ENCODE measurements around the gene PJVK. TPM values are rescaled to one million over a fixed set of nuclear protein-coding genes. Genes with fewer than 3 reads are reported as not detected.
"Not testable (repeated sequence)": the region's sequence is repeated elsewhere in the genome, so short reads cannot be mapped to it uniquely, and the experiment has no call there.

PJVK gene
- total RNA-seq, 1 experiment from 2014 or later = 1.0 TPM

GRCh38 chr2:178428396-178428806 is 22.8 kb upstream of the PJVK start:
- DNase-seq (ENCODE audit: extremely low read depth, low read depth) = no peak

DNA sequence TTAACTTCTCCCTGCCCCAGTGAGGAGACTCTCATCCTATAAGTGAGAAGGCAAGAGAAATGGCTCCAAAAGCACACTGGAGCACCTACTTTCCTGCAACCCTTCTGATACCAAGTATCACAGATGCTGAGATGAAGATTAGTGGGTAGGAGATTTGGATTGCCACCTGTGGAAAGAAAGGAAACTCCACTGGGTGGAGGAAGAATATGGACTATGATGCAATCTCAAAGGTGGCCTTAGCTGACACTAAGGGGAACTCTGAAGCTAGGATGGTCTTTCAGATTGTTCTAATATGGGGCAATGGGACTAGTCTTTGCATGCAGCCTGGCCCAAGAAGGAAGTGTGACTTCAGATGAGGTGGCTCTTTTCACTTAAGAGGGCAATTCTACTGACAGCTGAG is 21.8 kb upstream of the PJVK start:
- no peak for DNase-seq (ENCODE audit: extremely low read depth, low read depth)

DNA sequence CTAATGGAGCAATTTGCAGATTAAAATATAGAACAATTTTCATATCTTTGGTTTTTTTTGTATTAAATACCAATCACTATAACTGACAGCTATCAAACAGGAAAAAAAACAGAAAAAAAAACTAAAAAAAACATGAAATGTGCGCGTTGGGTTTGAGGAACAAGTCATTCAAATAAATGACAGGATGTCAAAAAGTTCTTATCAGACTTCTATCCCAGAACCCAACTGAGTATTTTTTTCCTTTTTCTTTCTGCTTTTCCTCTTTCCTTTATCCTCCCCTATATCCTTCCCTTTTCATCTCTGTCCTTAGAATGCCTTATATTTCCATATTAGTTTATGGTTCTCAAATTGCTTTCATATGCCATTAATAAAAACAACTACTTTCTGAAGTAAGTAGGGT is 14.5 kb upstream of the PJVK start:
- no peak for DNase-seq (ENCODE audit: extremely low read depth, low read depth)

DNA sequence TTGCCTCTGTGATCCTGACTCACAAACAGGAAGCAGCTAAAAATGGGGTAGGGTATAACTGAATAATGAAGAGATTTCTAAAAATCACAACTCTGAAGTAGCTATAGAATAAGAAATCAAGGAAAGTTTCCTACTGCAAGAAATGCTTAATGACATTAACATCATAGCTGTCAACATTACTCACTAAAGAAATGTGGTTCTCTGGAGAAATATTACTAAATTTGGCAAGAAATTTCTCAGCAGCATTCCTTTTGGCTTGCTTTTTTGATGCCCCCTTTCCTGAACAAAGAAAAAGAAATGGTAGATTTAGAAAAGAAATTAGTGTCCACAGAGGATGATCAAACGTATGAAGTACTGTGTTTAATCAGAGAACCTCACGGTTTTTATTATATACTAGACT is 9.8 kb upstream of the PJVK start:
- no peak for DNase-seq (ENCODE audit: extremely low read depth, low read depth)

GRCh38 chr2:178448968-178449661 is 2.1 kb upstream of the PJVK start:
- DNase-seq (ENCODE audit: extremely low read depth, low read depth) = no peak

DNA sequence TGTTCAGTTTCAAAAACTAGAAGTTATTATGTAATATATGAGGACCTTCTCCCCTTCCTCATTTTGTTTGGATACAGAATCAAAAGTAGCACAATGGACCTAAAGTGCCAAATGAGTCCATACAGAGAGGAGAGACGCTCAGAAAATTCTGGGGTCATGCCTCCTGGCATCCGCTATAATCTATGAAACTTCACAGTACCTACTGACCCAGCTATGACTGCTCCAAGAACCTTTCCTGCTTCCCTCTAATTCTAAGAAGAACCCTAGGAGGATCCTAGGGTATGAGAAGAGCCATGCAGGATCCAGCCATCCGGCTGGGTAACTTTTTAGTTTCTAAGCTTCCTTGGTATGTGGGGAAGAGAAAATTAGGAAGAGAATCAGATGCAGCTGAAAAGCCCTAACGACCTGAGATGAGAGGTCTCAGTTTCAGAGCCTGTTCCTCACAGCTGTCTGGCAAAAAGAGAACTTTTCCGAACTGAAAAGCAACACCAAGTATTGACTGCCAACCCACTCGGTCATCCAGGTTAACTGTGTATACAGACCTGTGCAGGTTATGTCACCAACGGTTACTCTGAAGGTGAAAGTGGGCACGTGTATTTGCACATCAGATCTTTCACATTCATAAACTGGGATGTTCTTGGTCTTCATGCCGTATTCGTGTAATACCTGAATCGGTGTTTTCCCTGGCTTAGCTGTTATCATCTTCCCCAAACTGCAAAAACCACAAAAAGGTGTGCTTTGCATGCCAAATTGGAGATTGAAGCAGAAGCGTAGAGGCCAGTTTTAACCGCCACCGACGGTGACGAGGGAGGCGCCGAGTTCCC is 1.3 kb upstream of the PJVK start:
- no peak for DNase-seq (ENCODE audit: extremely low read depth, low read depth)

GRCh38 chr2:178450524-178450773 is 729 bp upstream of the PJVK start:
- DNase-seq (ENCODE audit: extremely low read depth, low read depth) = no peak

- no peak for DNase-seq (ENCODE audit: extremely low read depth, low read depth)
Observed at GRCh38 chr2:178452334-178452733, 1.2 kb downstream of the PJVK start.

DNA sequence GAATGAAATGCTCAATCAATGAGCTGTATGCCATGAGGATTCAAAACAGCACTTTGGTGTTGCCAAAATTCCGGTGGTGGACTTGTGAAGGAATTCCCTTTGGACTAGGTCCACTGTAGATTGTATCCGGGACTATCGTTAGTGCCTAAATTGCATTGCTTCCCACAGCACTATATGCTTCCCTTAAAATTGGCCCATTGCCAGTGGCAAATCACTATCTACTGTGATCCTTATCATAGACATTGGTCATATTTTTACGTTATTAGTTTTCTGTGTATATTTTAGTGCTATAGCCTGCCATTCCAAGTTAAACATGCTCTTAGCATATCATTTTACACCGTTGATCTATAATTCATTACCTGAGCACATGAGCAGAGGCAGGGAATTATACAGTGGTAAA is 1.7 kb downstream of the PJVK start:
- DNase-seq (ENCODE audit: extremely low read depth, low read depth) = no peak

- no peak for DNase-seq (ENCODE audit: extremely low read depth, low read depth)
Observed at GRCh38 chr2:178455947-178456346, 4.8 kb downstream of the PJVK start.

DNA sequence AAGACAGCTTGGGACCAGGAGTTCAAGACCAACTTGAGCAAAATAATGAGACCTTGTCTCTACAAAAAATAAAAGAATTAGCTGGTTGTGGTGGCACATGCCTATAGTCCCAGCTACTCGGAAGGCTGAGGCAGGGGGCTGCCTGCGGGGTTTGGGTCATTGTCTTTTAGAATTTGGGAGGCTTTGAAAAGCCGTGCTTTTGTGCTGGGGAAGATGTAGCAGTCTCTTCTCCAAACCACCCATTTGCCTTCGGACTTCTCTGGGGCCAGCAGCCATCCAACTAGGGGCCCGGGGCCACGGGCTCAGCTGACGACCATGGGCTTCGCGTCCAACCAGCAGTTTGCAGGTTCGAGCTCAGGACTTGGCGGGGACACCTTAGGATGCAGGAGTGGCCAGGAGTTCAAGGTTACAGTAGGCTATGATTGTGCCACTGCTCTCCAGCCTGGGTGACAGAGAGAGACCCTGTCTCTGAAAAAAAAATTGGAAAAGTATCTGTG is 6.3 kb downstream of the PJVK start:
- no peak for DNase-seq (ENCODE audit: extremely low read depth, low read depth)

DNA sequence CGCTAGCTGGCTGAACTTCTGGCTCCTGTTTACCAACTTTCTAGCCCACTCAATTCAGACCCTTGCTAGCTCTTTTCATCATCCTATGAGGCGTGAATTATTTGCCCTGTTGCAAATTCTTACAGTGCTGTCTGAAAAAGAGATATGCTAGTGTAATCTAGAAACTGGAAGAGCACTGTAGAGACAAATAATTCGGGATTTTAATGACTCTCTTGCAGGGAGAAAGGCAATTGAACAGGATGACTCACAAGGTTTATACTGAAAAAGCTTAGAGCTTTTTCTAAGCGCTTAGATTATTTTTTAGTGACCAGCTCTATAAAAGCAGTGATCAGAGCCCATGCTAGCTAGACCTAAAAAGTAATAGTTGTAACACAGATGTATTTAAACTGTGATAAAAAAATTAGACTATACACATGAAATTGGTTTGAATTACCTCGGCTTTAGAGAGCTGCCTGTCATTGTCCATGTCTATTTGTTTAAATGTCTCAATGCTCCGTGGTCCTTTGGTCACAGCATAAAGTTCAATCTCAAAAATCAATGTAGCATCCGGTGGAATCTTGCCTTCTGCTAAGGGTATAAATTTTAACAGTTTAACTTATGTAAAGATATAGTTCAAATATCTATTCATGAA is 18.2 kb downstream of the PJVK start:
- no peak for DNase-seq (ENCODE audit: extremely low read depth, low read depth)

GRCh38 chr2:178471313-178471712 is 20.1 kb downstream of the PJVK start:
- DNase-seq (ENCODE audit: extremely low read depth, low read depth) = not testable (repeated sequence)

DNA sequence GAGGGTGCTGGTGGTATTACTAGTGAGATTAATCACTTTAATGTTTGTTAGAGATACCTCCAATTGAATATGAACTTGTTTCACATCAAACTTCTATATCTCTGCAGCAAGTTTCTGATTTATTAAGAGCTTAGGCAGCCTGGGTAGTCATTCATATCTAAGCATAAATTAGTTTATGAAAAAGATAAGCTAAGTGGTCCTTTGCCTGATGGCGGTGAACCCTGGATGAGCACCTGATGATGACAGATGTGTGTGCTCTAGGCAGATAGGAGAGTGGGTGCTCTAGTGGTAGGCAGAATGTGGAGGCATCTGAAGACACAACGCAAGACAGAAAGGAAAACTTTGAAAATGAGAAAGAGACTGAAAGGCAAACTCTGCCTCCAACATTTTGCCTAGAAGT is 22.2 kb downstream of the PJVK start:
- no peak for DNase-seq (ENCODE audit: extremely low read depth, low read depth)

- DNase-seq (ENCODE audit: extremely low read depth, low read depth) = no peak
Observed at GRCh38 chr2:178473931-178474330, 22.8 kb downstream of the PJVK start.

GRCh38 chr2:178474560-178474959 is 23.4 kb downstream of the PJVK start:
- no peak for DNase-seq (ENCODE audit: extremely low read depth, low read depth)

- no peak for DNase-seq (ENCODE audit: extremely low read depth, low read depth)
Observed at GRCh38 chr2:178476477-178476876, 25.3 kb downstream of the PJVK start.

DNA sequence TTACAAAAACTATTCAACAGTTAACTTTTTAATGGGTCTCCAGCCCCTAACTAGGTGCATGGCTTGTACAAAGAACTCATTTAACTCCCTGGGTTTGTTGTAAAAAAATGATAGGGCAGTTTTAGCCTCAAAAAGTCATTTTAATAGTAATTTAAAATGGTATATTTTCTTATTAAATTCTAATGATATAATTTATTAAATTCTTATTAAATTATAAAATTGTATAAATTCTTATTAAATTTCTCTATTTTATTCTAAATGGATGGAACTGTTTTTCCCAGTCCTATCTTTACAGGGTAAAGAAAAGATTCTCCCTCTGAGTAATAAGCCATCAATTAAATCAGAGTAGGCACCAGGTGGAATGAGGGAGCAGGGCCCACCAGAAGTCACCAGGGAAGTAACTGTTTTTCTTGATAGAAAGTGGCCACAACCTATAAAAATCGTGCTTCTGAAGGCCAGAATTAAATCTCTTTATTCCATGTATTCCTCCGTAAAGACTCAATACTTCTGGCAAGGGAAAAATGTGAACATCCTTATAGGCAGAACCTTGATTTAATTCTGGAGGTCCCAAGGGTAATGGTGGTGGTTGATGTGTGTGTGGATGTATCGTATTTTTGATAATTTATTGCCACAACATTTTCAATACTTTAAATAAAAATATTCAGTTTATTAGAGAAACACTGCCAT is 26.4 kb downstream of the PJVK start:
- no peak for DNase-seq (ENCODE audit: extremely low read depth, low read depth)

DNA sequence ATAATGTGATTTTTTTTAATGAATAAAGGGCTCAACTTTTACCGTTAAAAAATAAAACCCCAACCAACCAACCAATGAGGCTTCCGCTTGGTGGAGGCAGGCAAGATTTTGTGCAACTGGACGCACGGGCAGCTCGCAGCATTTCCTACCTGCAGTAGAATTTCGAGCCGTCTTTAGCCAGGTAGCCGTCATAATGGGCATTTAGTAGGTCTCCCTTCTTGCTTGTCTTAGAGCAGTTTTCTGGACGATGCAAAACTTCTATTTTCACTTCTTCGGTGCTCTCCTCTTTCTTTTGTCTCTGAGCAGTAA is 26.9 kb downstream of the PJVK start:
- DNase-seq (ENCODE audit: extremely low read depth, low read depth) = no peak

DNA sequence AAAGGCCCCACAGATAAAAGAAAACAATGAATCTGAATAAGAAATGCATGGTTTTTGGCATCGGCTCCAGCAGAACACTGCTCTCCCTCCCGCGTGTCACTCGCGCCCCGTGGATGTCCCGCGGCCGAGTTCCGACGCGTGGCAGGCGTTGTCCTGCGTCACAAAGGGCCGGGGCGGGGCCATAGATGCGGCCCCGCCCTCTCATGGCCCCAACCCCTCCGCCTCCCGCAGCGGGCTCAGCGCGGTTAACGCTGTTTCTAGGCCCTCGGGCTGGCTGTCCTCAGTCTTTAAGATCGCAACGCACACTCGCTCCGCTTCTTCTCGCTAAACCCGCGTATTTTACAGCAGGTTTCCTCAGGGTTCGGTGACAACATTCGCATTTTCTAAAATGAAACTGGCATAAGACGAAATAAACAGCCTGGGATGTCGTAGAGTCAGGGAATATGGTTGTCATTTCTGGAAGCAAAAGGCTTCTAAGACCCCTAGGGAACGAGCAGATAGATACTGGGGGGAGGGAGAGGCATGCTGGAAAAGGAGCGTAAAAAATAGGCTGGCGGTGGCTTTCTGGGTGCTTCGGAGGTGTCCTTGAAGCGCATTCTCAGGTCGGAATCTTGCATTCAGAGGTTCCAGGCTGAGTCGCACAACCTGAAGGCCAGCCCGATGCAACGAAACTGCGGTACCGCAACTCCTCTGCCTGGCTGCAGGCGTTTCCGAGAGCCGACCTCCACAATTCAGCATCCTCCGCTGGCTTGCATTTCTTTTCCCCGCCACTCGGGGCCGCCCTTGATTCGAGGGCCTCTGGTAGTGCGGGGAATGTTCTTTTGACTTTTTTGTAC is 27.5 kb downstream of the PJVK start, which contains the start of gene FKBP7:
Gene FKBP7, minus strand, starts transcription at position 162 of the 836 bp plus-strand sequence. Its CDS starts 101 bp downstream, at position 61.
- peak; percentile 77 for DNase-seq (ENCODE audit: extremely low read depth, low read depth)

DNA sequence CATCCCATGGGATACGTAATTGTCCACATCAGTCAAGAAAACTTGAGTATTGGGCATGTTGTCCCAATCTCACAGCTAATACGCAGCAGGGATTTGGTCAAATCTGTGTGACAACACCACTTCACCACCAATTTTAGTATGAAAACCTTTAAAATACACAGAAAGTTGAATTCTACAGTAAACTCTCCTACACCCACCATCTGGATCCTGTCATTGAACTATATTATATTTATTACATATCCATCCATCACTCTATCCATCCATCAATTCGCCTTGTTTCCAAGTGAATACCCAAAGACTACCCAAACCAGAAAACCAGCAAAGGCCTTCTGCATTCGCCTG is 28.1 kb downstream of the PJVK start:
- DNase-seq (ENCODE audit: extremely low read depth, low read depth) = no peak

All from NCI-H460 (cell line).